ENCODE results near the gene PLXNA4. TPM values are rescaled to one million over a fixed set of nuclear protein-coding genes. Genes with fewer than 3 reads are reported as not detected.

The PLXNA4 gene
- total RNA-seq, 1 experiment from 2014 or later: 0.81 TPM

GRCh38 chr7:132216847-132217525 is 359.3 kb downstream of the PLXNA4 start:
- TF ChIP-seq FOXP1 (CRISPR knock-in tag; IDR thresholded peaks at IDR 0.05; ENCODE audit: borderline replicate concordance) (no peak), ATF3 (CRISPR knock-in tag; conservative IDR thresholded peaks at IDR 0.05) (no peak), ARID4B (CRISPR knock-in tag; IDR thresholded peaks at IDR 0.05; ENCODE audit: borderline replicate concordance) (no peak), ETV6 (CRISPR knock-in tag; IDR thresholded peaks at IDR 0.05) (no peak), PREB (CRISPR knock-in tag; IDR thresholded peaks at IDR 0.05; ENCODE audit: borderline replicate concordance) (no peak), FOXK1 (CRISPR knock-in tag; IDR thresholded peaks at IDR 0.05) (no peak), AR (CRISPR knock-in tag; IDR thresholded peaks at IDR 0.05) (no peak), KAT7 (CRISPR knock-in tag; IDR thresholded peaks at IDR 0.05; ENCODE audit: borderline replicate concordance) (no peak), NFE2L1 (CRISPR knock-in tag; IDR thresholded peaks at IDR 0.05) (no peak)
- CTCF ChIA-PET: interaction anchor here (0.6 to 1.1 kb wide), 2 partner anchors 14 to 460 kb away, joined by 3 to 4 read pairs; no protein-coding TSS in a partner anchor
- POLR2A ChIA-PET: no interaction called here
- Mint-ChIP-seq H3K4me3 (no peak overlapping the region), H3K27ac (no peak overlapping the region), H3K27me3 (ENCODE audit: low read depth) (no peaks in the 10 kb centered on the region), H3K36me3 (no peaks in the 10 kb centered on the region), H3K9me3 (peaks cover 4% of the 10 kb centered on the region), H3K4me1 (peaks cover 38% of the 10 kb centered on the region)
- ATAC-seq (peak; percentile 51; the same call in 1 of the 2 replicates), DNase-seq (ENCODE audit: low spot score) (no peak)

- ATAC-seq (no peak), DNase-seq (ENCODE audit: low spot score) (no peak)
- H3K27ac Mint-ChIP-seq: no peak overlapping the region
- no peaks in the 10 kb centered on the region for H3K27me3 Mint-ChIP-seq (ENCODE audit: low read depth)
- CTCF ChIA-PET: interaction anchor here (0.9 kb wide), 1 partner anchor 269 kb away, joined by 3 read pairs; no protein-coding TSS in a partner anchor
- no peak overlapping the region for H3K4me3 Mint-ChIP-seq
- H3K4me1 Mint-ChIP-seq: peaks cover 38% of the 10 kb centered on the region
- H3K9me3 Mint-ChIP-seq: peaks cover 4% of the 10 kb centered on the region
- no peaks in the 10 kb centered on the region for H3K36me3 Mint-ChIP-seq
- POLR2A ChIA-PET: no interaction called here
- TF ChIP-seq EMX1 (CRISPR knock-in tag; IDR thresholded peaks at IDR 0.05) (no peak), ARID4B (CRISPR knock-in tag; IDR thresholded peaks at IDR 0.05; ENCODE audit: borderline replicate concordance) (no peak), ZNF121 (CRISPR knock-in tag; IDR thresholded peaks at IDR 0.05) (no peak), FOXP4 (CRISPR knock-in tag; IDR thresholded peaks at IDR 0.05) (no peak), GTF2I (CRISPR knock-in tag; conservative IDR thresholded peaks at IDR 0.05) (no peak), CREM (CRISPR knock-in tag; IDR thresholded peaks at IDR 0.05) (no peak), ZBTB21 (CRISPR knock-in tag; IDR thresholded peaks at IDR 0.05; ENCODE audit: borderline replicate concordance) (no peak)
These were observed 361.8 kb downstream of the PLXNA4 start for GRCh38 chr7:132214452-132214851.

All from WTC11 (cell line).